TTC549 (cell line): ENCODE results near the gene CD84.
"Not testable (repeated sequence)": the region's sequence is repeated elsewhere in the genome, so short reads cannot be mapped to it uniquely, and the experiment has no call there.

Source experiments
- FAIRE-seq: peaks from 2 replicates; lab custom pipeline; 2012; peaks lifted over from hg19 to GRCh38; lab: Jason Lieb, UNC

Gene CD84

DNA sequence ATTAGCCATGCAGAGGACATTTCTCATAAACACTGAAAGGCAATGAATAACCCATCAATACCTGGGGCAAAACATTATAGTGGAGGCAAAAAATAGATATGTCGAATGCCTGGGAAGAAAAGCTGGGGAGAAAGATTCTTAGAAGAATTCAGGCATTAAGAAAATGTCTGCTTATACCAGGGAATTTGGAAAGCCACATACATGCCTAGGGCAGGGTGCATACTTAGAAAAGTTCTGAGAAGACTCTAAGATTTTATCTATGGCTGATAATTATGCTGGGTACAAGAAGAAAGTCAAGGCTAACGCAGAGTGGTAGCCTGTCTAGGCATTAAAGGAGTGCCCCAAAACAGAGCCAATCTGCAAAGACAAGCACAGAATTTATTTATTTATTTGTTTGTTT lies 74.6 kb downstream of the CD84 start:
- FAIRE-seq = no peak

DNA sequence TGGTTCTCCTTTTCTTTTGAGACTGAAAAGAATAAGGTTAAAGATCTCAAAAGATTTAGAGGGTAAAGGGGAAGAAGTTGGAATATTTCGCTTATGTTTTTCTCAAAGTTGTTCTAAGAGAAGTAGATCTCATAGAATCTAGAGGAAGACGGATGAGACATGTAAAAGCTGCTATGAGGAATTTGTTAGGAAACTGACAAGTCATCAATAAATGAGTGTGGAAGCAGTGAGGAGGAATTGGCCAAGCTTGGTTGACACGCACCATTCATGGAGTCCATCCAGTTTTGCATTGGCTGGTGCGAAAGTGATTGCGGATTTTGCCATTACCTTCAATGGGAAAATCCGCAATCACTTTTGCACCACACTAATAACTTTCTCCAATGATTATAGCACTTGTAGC lies 76.2 kb downstream of the CD84 start:
- no peak for FAIRE-seq

DNA sequence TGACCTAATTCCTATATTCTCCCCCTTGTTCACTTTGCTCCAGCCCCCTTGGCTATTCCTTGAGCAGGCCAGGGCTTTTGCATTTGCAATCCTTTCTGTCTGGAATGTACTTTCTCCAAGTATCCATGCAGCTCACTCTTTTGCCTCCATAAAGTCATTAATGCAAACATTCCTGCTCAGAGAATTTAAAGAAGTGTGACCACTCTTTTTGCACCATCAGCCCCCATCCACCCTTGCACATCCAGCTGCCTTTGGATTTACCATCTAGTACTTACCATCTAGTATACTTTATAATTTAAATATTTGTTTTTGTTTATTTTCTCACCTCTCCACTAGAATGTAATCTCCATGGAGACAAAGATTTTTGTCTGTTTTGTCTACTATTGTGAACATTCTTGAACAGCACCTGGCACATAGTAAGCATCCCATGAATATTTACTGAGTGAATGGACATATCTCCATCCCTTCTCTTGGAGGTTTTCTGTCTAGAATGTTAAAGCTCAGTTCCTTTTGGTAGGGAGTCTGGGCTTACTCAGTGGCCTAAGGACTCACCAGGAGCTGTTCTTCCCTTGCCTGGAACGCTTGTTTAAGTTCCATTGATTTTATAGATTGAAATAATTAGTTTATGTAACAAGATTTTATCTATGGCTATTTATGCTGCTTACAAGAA lies 78.8 kb downstream of the CD84 start:
- FAIRE-seq = no peak

DNA sequence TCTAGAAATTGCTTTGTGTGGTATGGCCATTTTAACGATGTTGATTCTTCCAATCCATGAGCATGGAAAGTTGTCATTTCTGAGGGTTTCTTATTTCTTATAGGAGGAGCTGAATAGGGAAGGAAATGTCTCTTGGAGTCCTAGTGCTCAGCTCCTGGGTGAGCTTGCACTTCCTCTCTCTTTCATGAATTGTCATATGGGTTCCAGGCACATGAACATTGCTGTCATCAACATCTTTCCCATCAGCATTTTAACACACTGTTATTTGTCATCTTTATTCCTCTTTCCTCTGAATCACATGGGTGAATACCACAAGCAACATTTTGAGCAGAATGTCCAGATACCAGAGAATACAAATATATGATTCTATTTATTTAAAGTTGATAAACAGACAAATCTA lies 79.7 kb downstream of the CD84 start:
- FAIRE-seq = no peak

DNA sequence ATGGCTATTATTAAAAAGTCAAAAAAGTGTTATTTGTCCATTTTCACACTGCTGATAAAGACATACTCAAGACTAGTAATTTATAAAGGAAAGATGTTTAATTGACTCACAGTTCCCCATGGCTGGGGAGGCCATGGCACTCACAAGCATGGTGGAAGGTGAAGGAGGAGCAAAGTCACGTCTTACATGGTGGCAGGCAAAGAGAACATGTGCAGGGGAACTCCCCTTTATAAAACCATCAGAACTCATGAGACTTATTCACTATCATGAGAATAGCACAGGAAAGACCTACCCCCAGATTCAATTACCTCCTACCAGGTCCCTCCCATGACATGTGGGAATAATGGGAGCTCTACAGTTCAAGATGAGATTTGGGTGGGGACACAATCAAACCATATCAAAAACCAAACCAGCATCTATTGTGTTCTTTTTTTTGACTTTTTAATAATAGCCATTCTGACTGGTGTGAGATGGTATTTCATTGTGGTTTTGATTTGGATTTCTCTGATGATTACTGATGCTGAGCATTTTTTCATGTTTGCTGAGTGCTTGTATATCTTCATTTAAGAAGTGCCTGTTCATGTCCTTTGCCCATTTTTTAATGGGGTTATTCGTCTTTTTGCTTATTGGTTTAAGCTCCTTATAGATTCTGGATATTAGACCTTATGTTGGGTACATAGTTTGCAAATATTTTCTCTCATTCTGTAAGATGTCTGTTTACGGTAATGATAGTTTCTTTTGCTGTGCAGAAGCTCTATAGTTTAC lies 80.8 kb downstream of the CD84 start:
- not testable (repeated sequence) for FAIRE-seq

DNA sequence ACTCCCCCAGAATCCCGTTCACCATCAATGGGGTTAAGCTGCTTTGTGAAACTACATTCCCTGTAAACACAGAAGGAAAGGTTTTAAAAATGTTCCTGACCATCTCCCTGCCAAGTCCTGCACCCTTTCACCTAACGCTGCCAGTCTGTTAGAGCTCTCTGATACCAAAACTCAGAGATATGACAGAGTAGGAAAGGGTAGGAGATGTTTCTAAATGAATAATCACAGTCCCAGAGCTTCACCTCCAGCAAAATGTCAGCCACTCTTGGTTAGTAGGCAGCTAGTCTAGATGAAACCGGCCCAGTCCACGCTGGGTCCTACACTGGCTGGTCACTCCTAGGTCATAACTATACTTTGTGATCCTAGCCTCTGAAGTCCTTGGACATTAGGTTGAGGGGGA lies 83.0 kb downstream of the CD84 start:
- FAIRE-seq = no peak

DNA sequence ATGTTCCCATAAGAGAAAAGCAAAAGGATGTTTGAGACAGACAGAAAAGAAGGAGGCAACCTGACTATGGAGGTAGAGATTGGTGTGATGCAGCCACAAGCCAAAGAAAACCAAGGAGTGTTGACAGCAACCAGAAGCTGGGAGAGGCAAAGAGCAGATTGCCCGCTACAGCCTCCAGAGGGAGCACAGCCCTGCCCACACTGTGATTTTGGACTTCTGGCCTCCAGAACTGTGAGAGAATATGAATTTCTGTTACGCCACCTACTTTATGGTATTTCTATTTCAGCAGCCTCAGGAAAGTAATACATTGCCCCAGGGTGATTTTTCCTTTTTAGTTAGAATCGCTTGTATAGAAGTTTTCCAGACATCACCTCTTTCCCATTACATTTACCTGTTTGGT lies 84.7 kb downstream of the CD84 start:
- no peak for FAIRE-seq

DNA sequence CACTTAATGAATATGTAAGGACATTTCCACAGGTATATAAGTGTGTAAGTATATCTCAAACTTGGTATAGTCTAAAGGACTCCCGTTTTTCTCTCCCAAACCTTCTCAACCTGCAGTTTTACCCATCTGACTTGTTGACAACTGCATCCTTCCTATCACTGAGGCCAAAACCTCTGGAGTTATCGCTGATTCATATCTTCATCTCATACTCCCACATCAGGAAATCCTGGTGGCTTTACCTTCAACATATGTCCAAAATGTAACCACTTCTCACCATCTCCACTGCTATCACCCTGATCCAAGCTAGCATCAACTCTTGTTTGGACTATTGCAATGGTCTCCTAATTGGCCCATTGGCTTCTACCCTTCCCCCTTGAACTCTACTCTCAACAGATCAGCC lies 86.7 kb downstream of the CD84 start:
- no peak for FAIRE-seq

DNA sequence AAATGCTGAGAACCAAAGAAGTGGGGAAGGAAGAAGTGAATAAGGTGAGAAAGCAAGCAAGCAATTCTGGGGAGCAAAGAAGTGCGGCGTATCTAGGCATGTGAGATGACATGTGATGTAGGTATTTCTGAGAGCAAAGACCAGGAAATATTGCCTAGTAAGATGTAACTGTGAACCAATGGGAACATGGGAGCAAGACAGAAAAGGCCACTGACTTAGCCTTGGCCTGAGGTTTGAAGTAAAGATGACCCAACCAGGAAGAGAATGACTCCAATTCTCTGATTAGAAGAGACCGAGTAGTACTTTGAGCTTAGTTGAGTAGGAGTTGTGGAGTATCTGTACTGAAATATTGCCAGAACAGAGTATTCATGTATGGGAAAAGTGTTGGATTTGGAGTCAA lies 87.3 kb downstream of the CD84 start:
- no peak for FAIRE-seq
